GM12878 (cell line): Measurements from ENCODE around the gene SPOCK1. TPM values are rescaled to one million over a fixed set of nuclear protein-coding genes. Genes with fewer than 3 reads are reported as not detected.

Source experiments
- ATAC-seq: fragments of 200-7000 bp; cut with Tn5 transposase; 3 replicates; pipeline ENCODE4 v1.9.1; 2020; ENCODE audit warnings: mild to moderate bottlenecking, moderate library complexity
- BruUV-seq: library from RNA; stranded (reverse); fragments of 400-500 nt; replicated peaks from 2 replicates; lab custom pipeline; 2021; lab: Mats Ljungman, UMichigan
- CTCF ChIA-PET: fragments of 300-600 bp; sonication (Branson Sonifier 250); formaldehyde crosslinking; extraction: SDS; loops from one replicate; lab custom pipeline; 2021; ENCODE audit warnings: inconsistent platforms; lab: Yijun Ruan, JAX
- POLR2A ChIA-PET: fragments of 350-600 bp; formaldehyde crosslinking; extraction: SDS; loops from one replicate; lab custom pipeline; 2021; ENCODE audit warnings: inconsistent platforms; lab: Charles Lee
- RAD21 ChIA-PET: fragments of 300-600 bp; sonication (Branson Sonifier 250); formaldehyde crosslinking; loops from one replicate; lab custom pipeline; 2023; ENCODE audit warnings: antibody characterized with exemption; ENCODE audit not compliant: unreplicated experiment; lab: Charles Lee
- SMC1A ChIA-PET: fragments of 300-600 bp; sonication (Branson Sonifier 250); formaldehyde crosslinking; loops from one replicate; lab custom pipeline; 2023; ENCODE audit not compliant: unreplicated experiment, uncharacterized antibody; lab: Charles Lee
- DNase-seq: peaks from one replicate; pipeline ENCODE4 v3.0.0-alpha.2; 2011; ENCODE audit warnings: low read depth, low spot score
- FAIRE-seq: peaks from 3 replicates; lab custom pipeline; 2011; peaks lifted over from hg19 to GRCh38; lab: Jason Lieb, UNC
- H2AFZ ChIP-seq: 2 replicates; pipeline ENCODE4 v1.6.0; 2011; ENCODE audit warnings: low read depth, low read length, control low read depth; ENCODE audit not compliant: control insufficient read depth
- H3K27ac ChIP-seq: 2 replicates; pipeline ENCODE4 v1.5.1; 2011; ENCODE audit warnings: control low read depth; ENCODE audit not compliant: control insufficient read depth, insufficient read depth
- H3K27me3 ChIP-seq, 2 experiments: replicated peaks in 1 of 2; 2 replicates each; pipeline versions ENCODE4 v1.6.0 to v1.6.1; 2011; ENCODE audit warnings: low read length in 1 of 2; ENCODE audit not compliant: control insufficient read depth in 2 of 2, insufficient read depth in 2 of 2
- H3K36me3 ChIP-seq, 2 experiments: 2 replicates each; pipeline ENCODE4 v1.5.1; 2011; ENCODE audit warnings: low read length in 1 of 2; ENCODE audit not compliant: control insufficient read depth in 2 of 2, insufficient read depth in 2 of 2
- H3K4me1 ChIP-seq: 2 replicates; pipeline ENCODE4 v1.6.1; 2011; ENCODE audit warnings: mild to moderate bottlenecking, low read length, moderate library complexity, mixed read lengths; ENCODE audit not compliant: control insufficient read depth, insufficient read depth
- H3K4me2 ChIP-seq: 2 replicates; pipeline ENCODE4 v1.6.0; 2011; ENCODE audit warnings: control low read depth; ENCODE audit not compliant: control insufficient read depth, insufficient read depth
- H3K4me3 ChIP-seq: fragments of 200-600 bp; sonication (generic); 2 replicates; pipeline ENCODE4 v1.5.1; 2016
- H3K79me2 ChIP-seq: 2 replicates; pipeline ENCODE4 v1.6.0; 2011; ENCODE audit warnings: low read length; ENCODE audit not compliant: control insufficient read depth, insufficient read depth
- H3K9ac ChIP-seq: 2 replicates; pipeline ENCODE4 v1.8.0; 2011; ENCODE audit warnings: low read length, control low read depth, mixed read lengths; ENCODE audit not compliant: control insufficient read depth, insufficient read depth
- H3K9me3 ChIP-seq: replicated peaks from 3 replicates; pipeline ENCODE4 v1.5.1; 2011; ENCODE audit warnings: mild to moderate bottlenecking, low read length; ENCODE audit not compliant: control insufficient read depth, insufficient read depth
- H4K20me1 ChIP-seq: 2 replicates; pipeline ENCODE4 v1.6.0; 2011; ENCODE audit not compliant: control insufficient read depth, insufficient read depth
- FOS ChIP-seq: IDR thresholded peaks from 3 replicates; pipeline ENCODE4 v1.6.1; 2011; ENCODE audit warnings: borderline replicate concordance; ENCODE audit not compliant: insufficient read length; ENCODE audit errors: extremely low read depth
- IRF4 ChIP-seq: IDR thresholded peaks from 2 replicates; pipeline ENCODE4 v1.6.1; 2011; ENCODE audit warnings: low read depth, low read length
- RB1 ChIP-seq: fragments of 450-650 bp; formaldehyde crosslinking; IDR thresholded peaks from 2 replicates; pipeline ENCODE4 v1.6.1; 2017; ENCODE audit warnings: mild to moderate bottlenecking, borderline replicate concordance
- SP1 ChIP-seq: IDR thresholded peaks from one replicate; pipeline ENCODE4 v1.6.1; 2011; ENCODE audit warnings: low read depth, low read length
- YBX1 ChIP-seq: fragments of 450-650 bp; IDR thresholded peaks from 2 replicates; pipeline ENCODE4 v1.6.1; 2016; ENCODE audit warnings: antibody characterized with exemption
- WGBS: methylation state at CpG from one replicate; pipeline ENCODE4 v1.1.6; 2016; ENCODE audit warnings: low lambda C conversion rate; ENCODE audit not compliant: insufficient replicate concordance, insufficient coverage; ENCODE audit errors: missing lambda C conversion rate; 5-methylcytosine and 5-hydroxymethylcytosine counted together
- in situ Hi-C: fragments of 300-500 bp; cut with MboI; formaldehyde crosslinking; loops from 9 replicates; pipeline ENCODE4 v1.14.3; 2018; ENCODE audit warnings: mixed read lengths
- intact Hi-C: fragments of 100-400 bp; cut with micrococcal nuclease; formaldehyde crosslinking; loops from one replicate; pipeline ENCODE4 v1.14.2; 2022; ENCODE audit not compliant: unreplicated experiment
- polyA plus RNA-seq, 11 experiments: library from polyadenylated mRNA; depleted of rRNA in 4 of 11; unstranded in 6 of 11; stranded (reverse) in 5 of 11; fragments of >200 nt; fragmentation: Nextera tagmentation in 4 of 11; fragmentation: Illumina TruSeq in 1 of 11; extraction: Ambion mirVana in 4 of 11; extraction: Trizol in 1 of 11; gene quantifications; 1 replicate in 1 of 11; 2 replicates in 10 of 11; pipeline versions ENCODE4 v1.2.1 to v1.2.3, GENCODE V29; 2011 to 2016; ENCODE audit warnings: inconsistent platforms in 2 of 11, missing spikeins in 2 of 11, low read depth in 1 of 11
- small RNA-seq: library from RNA; depleted of rRNA; stranded (forward); fragments of <200 nt; gene quantifications from one replicate; pipeline ENCODE3, GENCODE V24; 2014
- total RNA-seq, 4 experiments: library from RNA; depleted of rRNA in 3 of 4; stranded (reverse); fragments of >200 nt in 3 of 4; fragmentation: Illumina TruSeq in 1 of 4; extraction: Trizol in 1 of 4; gene quantifications; 2 replicates each; pipeline versions ENCODE4 v1.2.1 to v1.2.3, GENCODE V29; 2013 to 2021
- TF ChIP-seq, protein P1 (sequence below): IDR thresholded peaks from 2 replicates; pipeline ENCODE4 v1.6.1; 2011; ENCODE audit warnings: borderline replicate concordance, low read depth, mild to moderate bottlenecking, moderate library complexity, low read length; ENCODE audit not compliant: insufficient read depth, poor library complexity, severe bottlenecking

The SPOCK1 gene
- total and polyA plus RNA-seq, 10 of the 15 experiments (the other 5 are each of a cell fraction or from before 2014, with no cell fraction given) = 0.06 to 0.68 (median 0.25) TPM; not detected in 3

DNA sequence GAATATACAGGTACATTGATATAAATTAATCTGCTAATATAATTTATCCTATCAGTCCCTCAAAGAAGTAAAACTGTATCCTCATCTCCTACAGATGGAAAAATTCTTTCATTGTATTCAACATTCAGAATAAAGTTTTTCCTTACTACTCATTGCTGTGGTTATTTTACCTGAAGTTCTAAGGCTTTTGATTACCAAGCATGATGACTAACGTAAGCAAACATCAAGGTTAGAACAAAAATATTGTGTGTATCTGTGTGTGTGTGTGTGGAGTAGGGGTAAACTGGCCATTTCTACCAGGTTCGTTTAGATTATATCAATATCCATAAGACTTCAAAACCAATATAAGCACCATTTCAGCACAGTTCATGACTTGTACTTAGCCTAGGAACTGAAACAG, 573.1 kb downstream of the SPOCK1 start:
- H3K36me3 ChIP-seq = no peaks in the 10 kb centered on the region
- no peak for FAIRE-seq
- 14% methylated on average over 2 of the region's 2 CpGs for WGBS
- SMC1A ChIA-PET = no interaction called here
- no peaks in the 10 kb centered on the region for H3K9me3 ChIP-seq
- CTCF ChIA-PET = no interaction called here
- intact Hi-C loops = no loop called here
- no peak for TF ChIP-seq RB1
- TF ChIP-seq YBX1 = no peak
- TF ChIP-seq FOS = no peak
- no peak for TF ChIP-seq IRF4
- TF ChIP-seq SP1 = no peak
- TF ChIP-seq, protein P1, sequence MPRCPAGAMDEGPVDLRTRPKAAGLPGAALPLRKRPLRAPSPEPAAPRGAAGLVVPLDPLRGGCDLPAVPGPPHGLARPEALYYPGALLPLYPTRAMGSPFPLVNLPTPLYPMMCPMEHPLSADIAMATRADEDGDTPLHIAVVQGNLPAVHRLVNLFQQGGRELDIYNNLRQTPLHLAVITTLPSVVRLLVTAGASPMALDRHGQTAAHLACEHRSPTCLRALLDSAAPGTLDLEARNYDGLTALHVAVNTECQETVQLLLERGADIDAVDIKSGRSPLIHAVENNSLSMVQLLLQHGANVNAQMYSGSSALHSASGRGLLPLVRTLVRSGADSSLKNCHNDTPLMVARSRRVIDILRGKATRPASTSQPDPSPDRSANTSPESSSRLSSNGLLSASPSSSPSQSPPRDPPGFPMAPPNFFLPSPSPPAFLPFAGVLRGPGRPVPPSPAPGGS = no peak
- TF ChIP-seq, all 136 proteins: peak for 0
- Histone ChIP-seq H4K20me1 (no peaks in the 10 kb centered on the region), H3K4me1 (no peaks in the 10 kb centered on the region), H3K4me2 (no peak overlapping the region), H3K79me2 (no peaks in the 10 kb centered on the region), H2AFZ (no peak overlapping the region), H3K27me3 (no peaks in the 10 kb centered on the region), H3K9ac (no peak overlapping the region), H3K27ac (no peak overlapping the region), H3K4me3 (no peak overlapping the region)
- POLR2A ChIA-PET = no interaction called here
- RAD21 ChIA-PET = no interaction called here
- DNase-seq = no peak
- BruUV-seq = no TSS peak
- ATAC-seq = no peak
- in situ Hi-C loops = no loop called here

Small RNAs within 50 kb of the gene (small RNA-seq; reads per million reads assigned to genes)
- gene RNA5SP193 = not detected

Other genes starting within 250 kb of the SPOCK1 start
- gene KLHL3, start 236.8 kb upstream of the SPOCK1 start, total RNA-seq (2014; rRNA removed) = 5.3 and 6.3 TPM in 2 replicates
- gene KLHL3, start 236.8 kb upstream of the SPOCK1 start, total RNA-seq (2014; rRNA removed; fragmentation: Illumina TruSeq; extraction: Trizol) = 5.8 and 7.0 TPM in 2 replicates
- gene KLHL3, start 236.8 kb upstream of the SPOCK1 start, total RNA-seq (2021) = 11.7 and 14.2 TPM in 2 replicates
- gene KLHL3, start 236.8 kb upstream of the SPOCK1 start, polyA plus RNA-seq (2011; rRNA removed) = 9.9 and 10.6 TPM in 2 replicates
- gene KLHL3, start 236.8 kb upstream of the SPOCK1 start, polyA plus RNA-seq (2014; fragmentation: Illumina TruSeq; extraction: Trizol) = 6.8 and 6.9 TPM in 2 replicates
- gene KLHL3, start 236.8 kb upstream of the SPOCK1 start, polyA plus RNA-seq (2014; fragmentation: Nextera tagmentation; extraction: Ambion mirVana) = 1 to 10 TPM; 1.7 to 2.3 TPM
- 7.1 and 10.1 TPM in 2 replicates for gene KLHL3, start 236.8 kb upstream of the SPOCK1 start, polyA plus RNA-seq (2014; rRNA removed)
- gene KLHL3, start 236.8 kb upstream of the SPOCK1 start, polyA plus RNA-seq (2016; fragmentation: Nextera tagmentation; extraction: Ambion mirVana) = 1 to 10 TPM; 4.9 to 5.4 TPM